ENCODE measurements around the gene NHSL2.
"Not testable (repeated sequence)": the region's sequence is repeated elsewhere in the genome, so short reads cannot be mapped to it uniquely, and the experiment has no call there.

Gene NHSL2

DNA sequence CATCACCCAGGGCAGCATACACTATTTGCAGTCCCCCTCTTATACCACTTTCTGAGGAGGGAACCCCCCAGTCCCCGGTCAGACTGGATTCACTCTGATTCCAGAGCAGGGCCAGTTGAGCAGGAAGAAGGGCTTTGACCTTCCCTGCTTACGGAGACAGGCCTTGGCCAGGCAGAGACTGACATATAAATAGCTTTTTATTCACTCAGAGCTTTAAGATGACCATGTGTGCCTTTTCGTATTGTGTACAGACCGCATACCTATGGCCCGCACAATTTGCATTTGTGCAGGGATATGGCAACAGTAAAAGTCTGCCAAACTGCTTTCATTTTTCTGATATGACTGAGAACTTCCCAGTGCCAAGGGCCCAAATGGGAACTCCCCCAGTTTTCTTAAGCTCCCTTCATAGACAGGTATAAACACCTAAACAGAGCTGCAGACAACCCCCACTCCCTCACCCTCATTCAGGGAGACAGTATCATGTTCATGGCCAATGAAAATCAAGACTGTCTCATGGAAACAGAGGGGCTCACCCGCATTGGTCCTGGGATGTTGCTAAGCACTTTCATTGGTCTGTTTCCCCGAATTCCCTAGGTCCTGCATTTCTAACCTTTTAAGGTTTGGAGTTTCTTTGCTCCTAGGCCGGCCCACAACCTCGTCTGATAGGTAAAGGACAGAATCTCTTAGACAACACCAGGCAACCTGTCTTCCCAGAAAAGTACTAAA is 135.1 kb downstream of the NHSL2 start:
- no peak for DNase-seq

DNA sequence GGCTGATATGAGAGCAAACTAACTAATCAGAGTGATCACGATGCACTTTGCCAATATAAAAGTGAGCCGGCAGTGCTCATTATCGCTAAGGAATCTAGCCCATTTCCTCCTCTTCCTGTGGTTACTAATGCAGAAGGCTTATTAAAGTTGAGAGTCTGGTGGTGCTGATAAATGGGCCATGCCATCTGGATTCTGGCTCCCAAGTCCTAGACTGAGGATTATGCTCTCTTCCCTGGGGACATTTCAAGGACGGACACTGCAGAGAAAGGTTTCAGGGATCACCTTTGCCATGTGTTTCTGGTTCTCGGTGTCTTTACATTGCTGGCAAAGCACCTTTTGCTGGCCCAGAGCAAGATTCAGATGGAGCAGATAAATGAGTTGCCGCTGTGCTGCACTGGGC is 135.8 kb downstream of the NHSL2 start:
- DNase-seq, result peak in 1 of 2 donors; percentile 26

GRCh38 chrX:72048510-72049455 is 138.1 kb downstream of the NHSL2 start:
- DNase-seq, result peak; percentile 14 to 32

GRCh38 chrX:72050011-72050410 is 139.4 kb downstream of the NHSL2 start:
- DNase-seq, result no peak

DNA sequence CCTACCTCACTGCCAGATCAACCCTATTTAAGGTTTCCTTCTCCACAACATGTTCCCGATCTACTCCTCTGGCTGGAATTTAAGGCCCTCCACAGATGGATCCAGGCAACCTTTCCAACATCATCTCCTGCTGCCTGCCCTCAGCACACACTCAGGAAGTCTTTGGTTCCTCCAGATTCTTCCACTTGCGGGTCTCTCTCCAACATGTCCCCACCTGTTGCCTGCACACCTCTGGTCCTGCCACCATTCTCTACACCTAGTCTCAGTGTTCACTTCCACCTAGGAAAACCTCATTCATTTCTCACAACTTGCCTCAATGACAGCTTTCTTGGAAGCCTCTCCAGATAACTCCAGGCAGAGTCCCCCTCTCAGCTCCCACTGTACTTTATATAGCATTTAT is 140.9 kb downstream of the NHSL2 start:
- no peak for DNase-seq

GRCh38 chrX:72052415-72053090 is 141.9 kb downstream of the NHSL2 start:
- no peak for DNase-seq

- DNase-seq, result no peak
Observed at GRCh38 chrX:72053508-72053907, 142.9 kb downstream of the NHSL2 start.

DNA sequence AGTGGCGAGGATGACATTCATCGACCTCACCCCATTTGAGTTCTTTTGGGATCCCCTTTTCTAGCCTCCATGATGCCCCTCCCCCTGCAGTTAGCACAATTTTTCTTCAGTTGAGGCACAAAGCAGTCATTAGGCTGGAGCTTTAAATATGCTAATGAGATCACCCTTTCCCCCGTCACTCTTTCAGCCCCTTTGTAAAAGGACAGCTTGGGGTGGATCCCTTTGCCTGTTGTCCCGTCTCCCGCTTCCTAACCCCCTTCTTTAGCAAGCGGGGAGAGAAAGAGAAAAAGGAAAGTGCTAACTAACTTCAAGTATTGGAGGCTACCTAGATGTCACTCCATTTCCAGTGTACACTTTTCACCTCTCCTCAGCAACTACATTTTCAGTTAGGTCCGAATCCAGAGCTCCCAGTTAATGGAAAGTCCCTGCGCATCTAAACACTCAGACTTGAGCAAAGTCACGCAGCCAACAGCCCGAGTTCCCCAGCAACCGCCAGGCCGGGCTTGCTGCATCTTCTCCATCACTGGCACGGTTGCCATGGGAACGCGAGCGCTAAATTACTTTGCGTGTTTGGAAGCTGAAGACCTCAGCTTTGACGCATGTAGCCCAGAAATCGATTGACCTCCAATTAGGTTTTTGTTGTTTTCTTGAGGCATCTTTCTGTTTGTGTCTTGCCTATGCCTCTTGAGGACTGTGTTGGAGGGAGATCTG is 144.3 kb downstream of the NHSL2 start:
- DNase-seq, result no peak

GRCh38 chrX:72057331-72057730 is 146.7 kb downstream of the NHSL2 start:
- no peak for DNase-seq

GRCh38 chrX:72057849-72058248 is 147.2 kb downstream of the NHSL2 start:
- peak in 1 of 2 donors; percentile 8 for DNase-seq

DNA sequence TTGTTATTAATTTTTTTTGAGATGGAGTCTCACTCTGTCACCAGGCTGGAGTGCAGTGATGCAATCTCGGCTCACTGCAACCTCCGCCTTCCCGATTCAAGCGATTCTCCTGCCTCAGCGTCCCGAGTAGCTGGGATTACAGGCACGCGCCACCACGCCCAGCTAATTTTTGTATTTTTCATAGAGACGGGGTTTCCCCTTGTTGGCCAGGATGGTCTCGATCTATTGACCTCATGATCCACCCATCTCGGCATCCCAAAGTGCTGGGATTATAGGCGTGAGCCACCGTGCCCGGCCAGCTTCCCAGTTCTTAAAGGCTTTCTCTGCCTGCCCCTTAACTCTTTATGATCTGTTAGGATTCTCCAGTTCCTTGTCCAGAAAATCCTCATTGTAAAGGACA is 147.7 kb downstream of the NHSL2 start:
- DNase-seq, result not testable (repeated sequence)

GRCh38 chrX:72060196-72060920 is 149.7 kb downstream of the NHSL2 start:
- no peak for DNase-seq

- no peak for DNase-seq
Observed at GRCh38 chrX:72060921-72061490, 150.4 kb downstream of the NHSL2 start.

DNA sequence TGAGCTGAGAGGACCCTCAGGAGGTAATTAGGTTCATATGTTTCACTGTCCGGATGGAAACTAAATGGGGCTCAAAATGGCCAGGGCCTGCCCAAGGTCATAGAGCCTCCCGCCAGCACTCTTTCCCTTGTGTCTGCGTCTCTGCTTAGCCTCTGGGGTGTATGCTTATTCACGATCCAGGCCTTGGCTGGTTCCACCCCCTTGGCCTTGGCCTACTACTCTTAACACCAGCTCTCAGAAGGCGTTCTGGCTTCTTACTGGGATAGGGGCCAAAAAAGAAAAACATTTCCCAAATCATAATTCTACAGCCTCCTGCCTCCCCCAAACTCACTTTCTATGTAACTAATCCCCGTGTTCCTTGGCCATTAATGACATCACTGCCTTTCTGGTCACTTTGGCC is 152.3 kb downstream of the NHSL2 start:
- DNase-seq, result no peak

DNA sequence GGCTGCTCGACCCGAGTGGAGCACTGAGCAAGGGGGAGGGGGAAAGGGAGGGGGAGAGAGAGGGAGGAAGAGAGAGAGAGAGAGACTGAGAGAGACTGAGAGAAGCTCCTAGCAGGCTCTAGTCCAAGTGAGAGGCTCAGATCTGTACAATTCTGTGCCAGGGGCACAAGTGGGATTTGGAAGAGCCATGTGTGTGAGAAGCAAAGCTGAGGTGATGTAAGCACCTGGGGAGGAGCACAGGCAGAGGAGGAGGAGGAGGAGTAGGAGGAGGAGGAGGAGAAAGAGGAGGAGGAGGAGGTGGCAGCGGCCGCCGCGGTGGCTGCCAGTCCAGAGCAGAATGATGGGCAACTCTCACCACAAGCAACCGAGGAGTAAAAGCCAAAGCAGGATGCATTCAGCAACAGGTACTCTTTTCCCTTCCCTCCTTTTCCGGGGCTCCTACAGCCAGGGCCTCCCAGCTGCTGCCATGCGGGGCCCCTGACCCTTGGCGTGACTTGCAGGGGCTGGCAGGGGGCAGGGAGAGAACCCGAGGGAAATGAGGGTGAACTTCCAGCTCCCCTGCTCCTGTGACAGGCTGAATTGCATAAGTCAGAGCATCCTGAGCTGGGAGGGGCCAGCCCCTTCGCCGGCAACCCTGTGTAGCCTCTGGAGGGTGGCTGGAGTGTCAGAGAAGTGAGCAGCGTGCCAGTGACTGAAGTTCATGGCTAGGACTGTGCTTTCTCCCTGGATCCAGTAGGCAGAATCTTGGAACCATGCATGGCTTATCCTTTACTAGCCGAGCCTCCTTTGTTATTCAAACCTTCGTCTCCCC is 158.9 kb downstream of the NHSL2 start:
- no peak for DNase-seq

- DNase-seq, result no peak
Observed at GRCh38 chrX:72071213-72071612, 160.6 kb downstream of the NHSL2 start.

- no peak for DNase-seq
Observed at GRCh38 chrX:72073633-72074032, 163.0 kb downstream of the NHSL2 start.

DNA sequence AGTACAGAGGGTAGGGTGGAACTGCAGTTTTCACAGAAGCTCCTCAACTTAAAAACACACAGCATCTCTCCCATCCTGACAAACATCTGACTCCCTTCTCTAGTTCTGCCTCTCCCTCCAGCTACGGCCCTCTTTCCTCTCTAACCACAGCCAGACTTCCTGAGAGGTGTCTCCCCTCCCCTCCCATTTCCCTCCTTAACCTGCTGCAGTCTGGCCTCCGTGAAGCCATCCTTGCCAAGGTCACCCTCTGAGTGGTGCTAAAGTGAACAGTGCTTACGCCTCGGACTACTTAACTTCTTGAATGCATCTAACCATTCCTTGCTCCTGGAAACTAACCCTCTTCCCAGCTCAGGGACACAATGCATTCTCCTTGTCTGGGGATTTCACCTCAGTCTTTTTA is 167.8 kb downstream of the NHSL2 start:
- no peak for DNase-seq

DNA sequence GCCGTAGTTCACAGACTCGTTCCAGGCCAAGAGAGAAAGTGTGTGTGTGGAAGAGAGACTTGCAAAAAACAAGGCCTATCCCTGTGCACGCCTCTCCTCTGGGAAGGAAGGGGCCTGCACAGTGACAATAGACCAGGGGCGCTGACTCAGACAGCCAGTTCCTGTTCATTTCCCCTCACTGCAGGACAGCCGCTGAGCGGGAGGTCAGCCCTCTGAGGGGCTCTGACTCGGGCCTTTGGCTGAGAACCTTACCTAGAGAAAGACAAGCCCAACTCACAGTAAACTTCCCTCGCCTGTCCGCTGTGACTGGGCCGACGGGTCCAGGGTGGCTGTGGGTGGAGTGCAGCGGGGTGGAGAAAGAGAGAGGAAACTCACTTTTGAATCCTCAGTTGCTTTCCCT is 169.0 kb downstream of the NHSL2 start:
- no peak for DNase-seq

GRCh38 chrX:72080150-72080549 is 169.5 kb downstream of the NHSL2 start:
- DNase-seq, result no peak

GRCh38 chrX:72080800-72081199 is 170.2 kb downstream of the NHSL2 start:
- no peak for DNase-seq

All from CD4-positive, alpha-beta T cell treated with Interleukin-4 for 1 hour (primary cell).